Liver (tissue), 9 donors: Measurements from ENCODE around the gene MAP3K5. TPM values are rescaled to one million over a fixed set of nuclear protein-coding genes. Genes with fewer than 3 reads are reported as not detected.

ENCODE experiments used
- DNase-seq: peaks from one replicate; pipeline ENCODE4 v3.0.0-alpha.2; 2017; ENCODE audit warnings: low spot score
- H3K27ac ChIP-seq, 2 donors: one replicate each; pipeline ENCODE4 v1.7.0; 2013; ENCODE audit warnings: inconsistent platforms in 2 of 2, low read length in 2 of 2, control low read depth in 1 of 2, low read depth in 1 of 2, mild to moderate bottlenecking in 1 of 2
- H3K27me3 ChIP-seq, 4 donors: one replicate each; pipeline versions ENCODE4 v1.6.1 to v1.7.0; 2013; ENCODE audit warnings: low read length in 3 of 4, inconsistent platforms in 1 of 4, mild to moderate bottlenecking in 1 of 4, moderate library complexity in 1 of 4; ENCODE audit not compliant: control insufficient read depth in 4 of 4, insufficient read depth in 4 of 4
- H3K36me3 ChIP-seq, 4 donors: one replicate each; pipeline versions ENCODE4 v1.6.1 to v1.7.0; 2013; ENCODE audit warnings: low read length in 3 of 4, mild to moderate bottlenecking in 3 of 4, low read depth in 1 of 4, moderate library complexity in 1 of 4; ENCODE audit not compliant: control insufficient read depth in 4 of 4, insufficient read depth in 3 of 4
- H3K4me1 ChIP-seq, 4 donors: one replicate each; pipeline versions ENCODE4 v1.6.1 to v1.7.0; 2013; ENCODE audit warnings: low read length in 3 of 4, mild to moderate bottlenecking in 3 of 4, moderate library complexity in 1 of 4; ENCODE audit not compliant: control insufficient read depth in 4 of 4, insufficient read depth in 4 of 4
- H3K4me3 ChIP-seq, 3 donors: one replicate each; pipeline versions ENCODE4 v1.6.1 to v1.7.0; 2013; ENCODE audit warnings: low read length in 3 of 3, control low read depth in 1 of 3, low read depth in 1 of 3, mild to moderate bottlenecking in 1 of 3
- H3K9ac ChIP-seq, 2 donors: one replicate each; pipeline ENCODE4 v1.7.0; 2013; ENCODE audit warnings: low read length in 2 of 2, mild to moderate bottlenecking in 2 of 2, moderate library complexity in 2 of 2, control low read depth in 1 of 2, low read depth in 1 of 2
- H3K9me3 ChIP-seq, 4 donors: one replicate each; pipeline versions ENCODE4 v1.6.1 to v1.7.0; 2013; ENCODE audit warnings: low read length in 3 of 4; ENCODE audit not compliant: control insufficient read depth in 4 of 4
- ATF3 ChIP-seq: IDR thresholded peaks from 2 replicates; pipeline ENCODE4 v1.6.1; 2016; ENCODE audit warnings: antibody characterized with exemption
- CTCF ChIP-seq: fragments of 150-350 bp; IDR thresholded peaks from 2 replicates; pipeline ENCODE4 v1.5.1; 2017; ENCODE audit warnings: improper control_type of control experiment, low read depth, low read length; ENCODE audit not compliant: missing input control
- EGR1 ChIP-seq, 2 donors: IDR thresholded peaks; 2 replicates each; pipeline ENCODE4 v1.6.1; 2016 to 2018; ENCODE audit warnings: antibody characterized with exemption in 2 of 2, low read depth in 2 of 2
- FOXA1 ChIP-seq: IDR thresholded peaks from 2 replicates; pipeline ENCODE4 v1.6.1; 2016; ENCODE audit warnings: antibody characterized with exemption
- FOXA2 ChIP-seq: IDR thresholded peaks from 2 replicates; pipeline ENCODE4 v1.6.1; 2016; ENCODE audit warnings: antibody characterized with exemption
- GABPA ChIP-seq, 2 donors: IDR thresholded peaks in 1 of 2; conservative IDR thresholded peaks in 1 of 2; 2 replicates each; pipeline ENCODE4 v1.6.1; 2016; ENCODE audit warnings: antibody characterized with exemption in 2 of 2, mild to moderate bottlenecking in 1 of 2, moderate library complexity in 1 of 2
- HNF4A ChIP-seq, 2 donors: conservative IDR thresholded peaks; 2 replicates each; pipeline ENCODE4 v1.6.1; 2016; ENCODE audit warnings: antibody characterized with exemption in 2 of 2, mild to moderate bottlenecking in 2 of 2
- HNF4G ChIP-seq: IDR thresholded peaks from 2 replicates; pipeline ENCODE4 v1.6.1; 2016; ENCODE audit warnings: antibody characterized with exemption
- JUND ChIP-seq, 2 donors: IDR thresholded peaks; 2 replicates each; pipeline ENCODE4 v1.6.1; 2016; ENCODE audit warnings: antibody characterized with exemption in 2 of 2
- MAX ChIP-seq: IDR thresholded peaks from 2 replicates; pipeline ENCODE4 v1.6.1; 2016; ENCODE audit warnings: antibody characterized with exemption
- NR2F2 ChIP-seq: IDR thresholded peaks from 2 replicates; pipeline ENCODE4 v1.6.1; 2016; ENCODE audit warnings: antibody characterized with exemption
- RAD21 ChIP-seq, 2 donors: IDR thresholded peaks; 2 replicates each; pipeline ENCODE4 v1.6.1; 2016; ENCODE audit warnings: antibody characterized with exemption in 2 of 2, mild to moderate bottlenecking in 2 of 2
- REST ChIP-seq: IDR thresholded peaks from 2 replicates; pipeline ENCODE4 v1.6.1; 2016; ENCODE audit warnings: antibody characterized with exemption, mild to moderate bottlenecking
- RXRA ChIP-seq, 2 donors: IDR thresholded peaks; 2 replicates each; pipeline ENCODE4 v1.6.1; 2017 to 2018; ENCODE audit warnings: antibody characterized with exemption in 2 of 2, mild to moderate bottlenecking in 1 of 2
- SP1 ChIP-seq: IDR thresholded peaks from 2 replicates; pipeline ENCODE4 v1.6.1; 2018; ENCODE audit warnings: antibody characterized with exemption, mild to moderate bottlenecking
- TAF1 ChIP-seq: conservative IDR thresholded peaks from 2 replicates; pipeline ENCODE4 v1.6.1; 2016; ENCODE audit warnings: antibody characterized with exemption, mild to moderate bottlenecking
- YY1 ChIP-seq: IDR thresholded peaks from 2 replicates; pipeline ENCODE4 v1.6.1; 2016; ENCODE audit warnings: antibody characterized with exemption, mild to moderate bottlenecking
- ZBTB33 ChIP-seq: IDR thresholded peaks from 2 replicates; pipeline ENCODE4 v1.6.1; 2016; ENCODE audit warnings: antibody characterized with exemption
- WGBS: extraction: QIAGEN DNeasy Blood & Tissue Kit; methylation state at CpG from one replicate; pipeline ENCODE4 v1.1.7; 2013; 5-methylcytosine and 5-hydroxymethylcytosine counted together
- polyA plus RNA-seq, 2 donors: library from polyadenylated mRNA; stranded (reverse) in 1 of 2; unstranded in 1 of 2; fragments of 200-250 nt in 1 of 2; fragments of >200 nt in 1 of 2; fragmentation: Nextera tagmentation in 1 of 2; extraction: Ambion mirVana in 1 of 2; gene quantifications; one replicate each; pipeline versions ENCODE4 v1.2.1 to v1.2.3, GENCODE V29; 2013 to 2015
- total RNA-seq, 2 donors: library from RNA; depleted of rRNA; stranded (reverse); fragments of >200 nt; gene quantifications; one replicate each; pipeline ENCODE4 v1.2.3, GENCODE V29; 2014
- donor health status: healthy.
- donor health status: healthy.
- donor health status: healthy.
- donor health status: healthy.
- donor health status: healthy.

The MAP3K5 gene
- total and polyA plus RNA-seq, 4 donors = 2.9 to 18.0 (median 5.5) TPM

GRCh38 chr6:136600818-136601217 is 191.5 kb downstream of the MAP3K5 start:
- Histone ChIP-seq H3K27me3 (no peaks in the 10 kb centered on the region), H3K4me3 (no peak overlapping the region), H3K4me1 (peaks cover 0 to 4% (median 0%) of the 10 kb centered on the region in 4 donors), H3K9me3 (no peaks in the 10 kb centered on the region), H3K36me3 (peaks cover 0 to 2% (median 0%) of the 10 kb centered on the region in 4 donors), H3K27ac (no peak overlapping the region), H3K9ac (no peak overlapping the region)
- WGBS = 47% methylated on average over 3 of the region's 3 CpGs
- DNase-seq = no peak
- TF ChIP-seq MAX (peak; percentile 73), FOXA1 (no peak), FOXA2 (peak; percentile 46), ATF3 (no peak), SP1 (no peak), CTCF (no peak), JUND (IDR thresholded peaks at IDR 0.05) (no peak), EGR1 (IDR thresholded peaks at IDR 0.05; ENCODE audit: low read depth in 2 of 2) (peak in 1 of 2 donors; percentile 31), REST (no peak), RXRA (IDR thresholded peaks at IDR 0.05) (peak; percentile 66 to 88), HNF4G (no peak), RAD21 (IDR thresholded peaks at IDR 0.05) (peak in 1 of 2 donors; percentile 11), ZBTB33 (peak; percentile 49), TAF1 (no peak), YY1 (peak; percentile 61), NR2F2 (no peak), GABPA (IDR thresholded peaks at IDR 0.05 in 1 of 2, conservative IDR thresholded peaks at IDR 0.05 in 1 of 2) (no peak), HNF4A (conservative IDR thresholded peaks at IDR 0.05) (peak in 1 of 2 donors; percentile 60)
